Measurements from ENCODE around the gene ZNF428.
"Not testable (repeated sequence)": the region's sequence is repeated elsewhere in the genome, so short reads cannot be mapped to it uniquely, and the experiment has no call there.

ZNF428 gene

GRCh38 chr19:43636121-43636683 is 16.8 kb upstream of the ZNF428 start:
- Histone ChIP-seq H3K27me3 (ENCODE audit: insufficient read depth, low read depth) (peaks cover 29% of the 10 kb centered on the region), H3K9ac (no peak overlapping the region), H3K4me3 (IDR thresholded peaks at IDR 0.05; ENCODE audit: insufficient read depth, low read depth, low read length) (no peak overlapping the region), H3K36me3 (ENCODE audit: insufficient read depth) (no peaks in the 10 kb centered on the region), H3K4me1 (ENCODE audit: low read depth, poor library complexity, severe bottlenecking) (no peaks in the 10 kb centered on the region), H3K27ac (no peak overlapping the region), H2AFZ (ENCODE audit: low read depth) (no peak overlapping the region), H3K4me2 (no peak overlapping the region), H3K79me2 (ENCODE audit: insufficient read depth, low read depth) (no peaks in the 10 kb centered on the region), H4K20me1 (ENCODE audit: insufficient read depth) (no peaks in the 10 kb centered on the region)
- TF ChIP-seq CTCF (conservative IDR thresholded peaks at IDR 0.05; ENCODE audit: low read depth, low read length) = no peak

- H3K4me1 ChIP-seq (ENCODE audit: low read depth, poor library complexity, severe bottlenecking); H4K20me1 ChIP-seq (ENCODE audit: insufficient read depth); H3K79me2 ChIP-seq (ENCODE audit: insufficient read depth, low read depth); H3K4me3 ChIP-seq (IDR thresholded peaks at IDR 0.05; ENCODE audit: insufficient read depth, low read depth, low read length); H3K36me3 ChIP-seq (ENCODE audit: insufficient read depth); H3K27ac ChIP-seq; H3K4me2 ChIP-seq; H2AFZ ChIP-seq (ENCODE audit: low read depth); H3K9ac ChIP-seq: not testable (repeated sequence)
- peaks cover 29% of the 10 kb centered on the region for H3K27me3 ChIP-seq (ENCODE audit: insufficient read depth, low read depth)
Observed at GRCh38 chr19:43635561-43635940, 16.1 kb upstream of the ZNF428 start.

GRCh38 chr19:43634872-43635560 is 15.6 kb upstream of the ZNF428 start:
- no peaks in the 10 kb centered on the region for H3K79me2 ChIP-seq (ENCODE audit: insufficient read depth, low read depth)
- H2AFZ ChIP-seq (ENCODE audit: low read depth) = no peak overlapping the region
- H4K20me1 ChIP-seq (ENCODE audit: insufficient read depth) = no peaks in the 10 kb centered on the region
- no peak overlapping the region for H3K4me3 ChIP-seq (IDR thresholded peaks at IDR 0.05; ENCODE audit: insufficient read depth, low read depth, low read length)
- no peak overlapping the region for H3K27ac ChIP-seq
- TF ChIP-seq CTCF (conservative IDR thresholded peaks at IDR 0.05; ENCODE audit: low read depth, low read length) = no peak
- no peak overlapping the region for H3K4me2 ChIP-seq
- H3K9ac ChIP-seq = no peak overlapping the region
- H3K36me3 ChIP-seq (ENCODE audit: insufficient read depth) = no peaks in the 10 kb centered on the region
- no peaks in the 10 kb centered on the region for H3K4me1 ChIP-seq (ENCODE audit: low read depth, poor library complexity, severe bottlenecking)
- H3K27me3 ChIP-seq (ENCODE audit: insufficient read depth, low read depth) = peaks cover 28% of the 10 kb centered on the region

- no peaks in the 10 kb centered on the region for H3K4me1 ChIP-seq (ENCODE audit: low read depth, poor library complexity, severe bottlenecking)
- no peak overlapping the region for H3K4me2 ChIP-seq
- no peaks in the 10 kb centered on the region for H3K36me3 ChIP-seq (ENCODE audit: insufficient read depth)
- H3K79me2 ChIP-seq (ENCODE audit: insufficient read depth, low read depth) = no peaks in the 10 kb centered on the region
- H3K27ac ChIP-seq = no peak overlapping the region
- H3K4me3 ChIP-seq (IDR thresholded peaks at IDR 0.05; ENCODE audit: insufficient read depth, low read depth, low read length) = no peak overlapping the region
- H3K9ac ChIP-seq = no peak overlapping the region
- peaks cover 28% of the 10 kb centered on the region for H3K27me3 ChIP-seq (ENCODE audit: insufficient read depth, low read depth)
- H2AFZ ChIP-seq (ENCODE audit: low read depth) = no peak overlapping the region
- TF ChIP-seq CTCF (conservative IDR thresholded peaks at IDR 0.05; ENCODE audit: low read depth, low read length) = no peak
- no peaks in the 10 kb centered on the region for H4K20me1 ChIP-seq (ENCODE audit: insufficient read depth)
Observed at GRCh38 chr19:43634506-43634871, 15.1 kb upstream of the ZNF428 start.

GRCh38 chr19:43634068-43634467 is 14.6 kb upstream of the ZNF428 start:
- Histone ChIP-seq H2AFZ (ENCODE audit: low read depth) (no peak overlapping the region), H3K36me3 (ENCODE audit: insufficient read depth) (no peaks in the 10 kb centered on the region), H3K4me1 (ENCODE audit: low read depth, poor library complexity, severe bottlenecking) (no peaks in the 10 kb centered on the region), H3K27ac (no peak overlapping the region), H4K20me1 (ENCODE audit: insufficient read depth) (no peaks in the 10 kb centered on the region), H3K27me3 (ENCODE audit: insufficient read depth, low read depth) (peaks cover 26% of the 10 kb centered on the region), H3K9ac (no peak overlapping the region), H3K79me2 (ENCODE audit: insufficient read depth, low read depth) (no peaks in the 10 kb centered on the region), H3K4me3 (IDR thresholded peaks at IDR 0.05; ENCODE audit: insufficient read depth, low read depth, low read length) (no peak overlapping the region), H3K4me2 (no peak overlapping the region)
- no peak for TF ChIP-seq CTCF (conservative IDR thresholded peaks at IDR 0.05; ENCODE audit: low read depth, low read length)
